Measurements from ENCODE around the gene RPL7L1.

GRCh38 chr6:42889815-42890214 lies 10.4 kb downstream of the RPL7L1 start:
- TF ChIP-seq POLR2A (IDR thresholded peaks at IDR 0.05; ENCODE audit: low read depth, low read length) = no peak
- no peak for TF ChIP-seq SPI1 (IDR thresholded peaks at IDR 0.05; ENCODE audit: low read depth, low read length)
- TF ChIP-seq POLR2AphosphoS5 (IDR thresholded peaks at IDR 0.05; ENCODE audit: low read depth, low read length) = no peak
